SH-SY5Y (cell line): ENCODE data around the gene ZBTB9.

Experiments used
- GATA2 ChIP-seq: IDR thresholded peaks from 2 replicates; pipeline ENCODE4 v1.6.1; 2011; ENCODE audit warnings: mild to moderate bottlenecking, low read depth, low read length
- GATA3 ChIP-seq: IDR thresholded peaks from 2 replicates; pipeline ENCODE4 v1.6.1; 2011; ENCODE audit warnings: low read depth, mild to moderate bottlenecking, low read length, moderate library complexity

The ZBTB9 gene

DNA sequence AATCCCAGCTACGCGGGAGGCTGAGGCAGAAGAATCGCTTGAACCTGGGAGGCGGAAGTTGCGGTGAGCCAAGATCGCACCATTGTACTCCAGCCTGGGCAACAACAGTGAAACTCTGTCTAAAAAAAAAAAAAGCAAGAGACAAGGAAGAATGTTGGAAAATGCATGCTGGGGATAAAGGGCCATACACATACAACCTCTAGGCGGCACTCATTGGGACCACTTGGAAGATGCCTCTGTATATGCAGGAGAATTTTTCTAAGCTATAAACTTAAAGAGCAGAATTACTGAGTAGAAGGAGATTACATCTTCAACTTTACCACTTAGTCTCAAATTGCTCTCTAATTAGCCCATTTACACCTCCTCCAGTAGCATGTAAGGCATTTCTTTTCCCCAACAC lies 42.8 kb downstream of the ZBTB9 start:
- no peak for TF ChIP-seq GATA3
- TF ChIP-seq GATA2 = no peak

GRCh38 chr6:33502486-33502885 lies 48.1 kb downstream of the ZBTB9 start:
- TF ChIP-seq GATA2 = no peak
- TF ChIP-seq GATA3 = no peak

- no peak for TF ChIP-seq GATA2
These were observed 50.1 kb downstream of the ZBTB9 start for GRCh38 chr6:33504486-33504885.

DNA sequence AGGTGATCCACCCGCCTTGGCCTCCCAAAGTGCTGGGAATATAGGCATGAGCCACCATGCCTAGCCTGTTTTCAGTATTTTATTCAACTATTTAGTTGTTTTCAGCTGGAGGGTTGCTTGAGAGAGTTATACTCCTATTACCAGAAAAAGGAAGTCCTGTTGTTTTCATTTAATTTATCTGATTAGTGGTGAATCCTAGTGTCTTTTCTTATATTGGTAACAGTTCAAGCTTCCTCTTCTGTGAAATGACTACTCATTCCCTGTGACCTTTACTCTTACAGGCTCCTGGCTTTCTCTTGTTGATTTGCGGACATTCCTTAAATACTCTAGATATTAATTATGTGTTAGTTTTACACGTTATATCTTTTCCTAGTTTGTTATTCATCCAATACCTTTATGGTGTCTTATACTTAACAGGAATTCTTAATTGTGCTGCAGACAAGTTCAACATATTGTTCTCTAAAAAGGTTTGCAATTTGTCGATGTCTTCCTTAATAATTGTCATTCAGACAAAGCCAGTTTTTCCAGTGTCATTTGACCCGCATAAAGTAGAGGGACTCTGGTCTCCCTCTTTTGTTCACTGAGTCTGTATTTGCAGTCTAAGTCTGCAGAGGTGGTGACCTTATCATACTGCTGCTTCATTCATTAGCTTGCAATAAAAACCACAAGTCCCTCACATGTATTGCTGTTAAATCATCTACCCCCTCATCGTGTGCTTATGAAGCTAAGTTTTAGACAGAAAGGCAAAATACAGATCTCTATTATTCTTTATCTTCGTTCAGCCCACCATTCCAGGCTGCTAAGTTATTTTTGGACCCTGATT lies 51.4 kb downstream of the ZBTB9 start:
- TF ChIP-seq GATA3 = no peak
- no peak for TF ChIP-seq GATA2
